GM23338 (cell line): Measurements from ENCODE around the gene PNP. TPM values are rescaled to one million over a fixed set of nuclear protein-coding genes. Genes with fewer than 3 reads are reported as not detected.

Experiments used
- ATAC-seq: fragments of 200-7000 bp; cut with Tn5 transposase; 3 replicates; pipeline ENCODE4 v1.9.1; 2020
- DNase-seq: peaks from one replicate; pipeline ENCODE4 v3.0.0-alpha.2; 2015; ENCODE audit warnings: low spot score
- H2AFZ ChIP-seq: fragments of 200-600 bp; sonication (generic); 2 replicates; pipeline ENCODE4 v1.8.0; 2016; ENCODE audit warnings: antibody characterized with exemption, mild to moderate bottlenecking, moderate library complexity
- H3F3A ChIP-seq: fragments of 200-600 bp; sonication (generic); replicated peaks from 2 replicates; pipeline ENCODE4 v1.8.0; 2017; ENCODE audit warnings: antibody characterized with exemption, mixed run types, low read depth
- H3K27ac ChIP-seq: fragments of 200-600 bp; sonication (generic); 2 replicates; pipeline ENCODE4 v1.6.1; 2016; ENCODE audit warnings: low read depth
- H3K27me3 ChIP-seq: fragments of 200-600 bp; sonication (generic); 2 replicates; pipeline ENCODE4 v1.8.0; 2016; ENCODE audit warnings: mild to moderate bottlenecking, mixed run types, moderate library complexity; ENCODE audit not compliant: insufficient read depth
- H3K36me3 ChIP-seq: fragments of 200-600 bp; sonication (generic); 2 replicates; pipeline ENCODE4 v1.8.0; 2016; ENCODE audit warnings: mild to moderate bottlenecking; ENCODE audit not compliant: insufficient read depth
- H3K4me1 ChIP-seq: fragments of 200-600 bp; sonication (generic); 2 replicates; pipeline ENCODE4 v1.8.0; 2016; ENCODE audit warnings: mild to moderate bottlenecking, moderate library complexity; ENCODE audit not compliant: insufficient read depth
- H3K4me2 ChIP-seq: fragments of 200-600 bp; sonication (generic); 2 replicates; pipeline ENCODE4 v1.7.1; 2017; ENCODE audit warnings: mixed run types
- H3K4me3 ChIP-seq: fragments of 200-600 bp; sonication (generic); 2 replicates; pipeline ENCODE4 v1.6.1; 2016; ENCODE audit warnings: mixed run types
- H3K79me2 ChIP-seq: fragments of 200-600 bp; sonication (generic); replicated peaks from 2 replicates; pipeline ENCODE4 v1.8.0; 2017; ENCODE audit warnings: mild to moderate bottlenecking; ENCODE audit not compliant: insufficient read depth
- H3K9me2 ChIP-seq: fragments of 200-600 bp; sonication (generic); 2 replicates; pipeline ENCODE4 v1.8.0; 2017; ENCODE audit not compliant: insufficient read depth
- H4K20me1 ChIP-seq: fragments of 200-600 bp; sonication (generic); replicated peaks from 2 replicates; pipeline ENCODE4 v1.8.0; 2017; ENCODE audit warnings: mild to moderate bottlenecking; ENCODE audit not compliant: insufficient read depth
- H3K27ac Mint-ChIP-seq: 2 replicates; pipeline ENCODE4 v1.8.0; 2020; ENCODE audit warnings: inconsistent platforms, mild to moderate bottlenecking, moderate library complexity, mixed read lengths
- H3K27me3 Mint-ChIP-seq: 3 replicates; pipeline ENCODE4 v1.8.0; 2022; ENCODE audit warnings: low read depth, mild to moderate bottlenecking, moderate library complexity, mixed read lengths, inconsistent platforms; ENCODE audit not compliant: insufficient read depth, poor library complexity
- H3K36me3 Mint-ChIP-seq: 3 replicates; pipeline ENCODE4 v1.8.0; 2021; ENCODE audit warnings: low read depth, mild to moderate bottlenecking, inconsistent platforms, moderate library complexity, mixed read lengths
- H3K4me1 Mint-ChIP-seq: 3 replicates; pipeline ENCODE4 v1.8.0; 2020; ENCODE audit warnings: mild to moderate bottlenecking, inconsistent platforms, mixed read lengths
- H3K4me3 Mint-ChIP-seq: 3 replicates; pipeline ENCODE4 v1.8.0; 2021; ENCODE audit warnings: moderate library complexity, mild to moderate bottlenecking, inconsistent platforms, mixed read lengths
- H3K9me3 Mint-ChIP-seq: 3 replicates; pipeline ENCODE4 v1.8.0; 2020; ENCODE audit warnings: moderate library complexity, mild to moderate bottlenecking, inconsistent platforms, mixed read lengths
- CREB1 ChIP-seq: fragments of 250-450 bp; sonication (Bioruptor Pico); IDR thresholded peaks from 2 replicates; pipeline ENCODE4 v1.5.0; 2020; ENCODE audit warnings: low read depth, mild to moderate bottlenecking, moderate library complexity
- CTCF ChIP-seq, 2 experiments: fragments of 200-600 bp in 1 of 2; sonication (generic) in 1 of 2; conservative IDR thresholded peaks; 2 replicates each; pipeline versions ENCODE4 v1.5.1 to v1.6.1; 2016 to 2017; ENCODE audit warnings: antibody characterized with exemption in 2 of 2, low read depth in 2 of 2, mild to moderate bottlenecking in 2 of 2, moderate library complexity in 1 of 2
- JUNB ChIP-seq: IDR thresholded peaks from one replicate; pipeline ENCODE4 v1.6.1; 2016; ENCODE audit warnings: antibody characterized with exemption; ENCODE audit not compliant: unreplicated experiment
- NANOG ChIP-seq: IDR thresholded peaks from 2 replicates; pipeline ENCODE4 v1.6.1; 2016; ENCODE audit warnings: antibody characterized with exemption, borderline replicate concordance
- polyA plus RNA-seq: library from polyadenylated mRNA; unstranded; fragments of >200 nt; fragmentation: Nextera tagmentation; extraction: Ambion mirVana; gene quantifications from 2 replicates; pipeline ENCODE4 v1.2.1, GENCODE V29; 2016
- total RNA-seq: library from RNA; depleted of rRNA; stranded (reverse); fragments of >200 nt; shearing (Covaris generic); gene quantifications from 2 replicates; pipeline ENCODE4 v1.2.3, GENCODE V29; 2014
- TF ChIP-seq, protein P1 (sequence below): IDR thresholded peaks from one replicate; pipeline ENCODE4 v1.6.1; 2018; ENCODE audit warnings: antibody characterized with exemption; ENCODE audit not compliant: unreplicated experiment

The PNP gene
- total and polyA plus RNA-seq, 2 experiments from 2014 or later = 60.7 to 102 TPM

- peaks cover 19% of the 10 kb centered on the region for H3K4me1 ChIP-seq
- peak; percentile 2; the same call in 2 of the 3 replicates for ATAC-seq
- peak overlapping the region; percentile 98; the same call in 1 of the 2 replicates for H3K27ac Mint-ChIP-seq
Observed at GRCh38 chr14:20468764-20469241, 403 bp upstream of the PNP start.

More at GRCh38 chr14:20468764-20469241, 403 bp upstream of the PNP start:
- peaks cover 8% of the 10 kb centered on the region; the same call in 1 of the 2 replicates for H3K36me3 ChIP-seq
- peaks cover 8% of the 10 kb centered on the region; the same call in 1 of the 2 replicates for H3F3A ChIP-seq
- Mint-ChIP-seq H3K4me1 (peaks cover 20% of the 10 kb centered on the region; the same call in 2 of the 3 replicates), H3K4me3 (peak overlapping the region; percentile 99), H3K27me3 (peaks cover 17% of the 10 kb centered on the region), H3K9me3 (no peaks in the 10 kb centered on the region), H3K36me3 (peaks cover 27% of the 10 kb centered on the region)
- DNase-seq = peak; percentile 38
- TF ChIP-seq NANOG (no peak), CTCF (conservative IDR thresholded peaks at IDR 0.05; ENCODE audit: low read depth in 2 of 2) (no peak), JUNB (no peak), CREB1 (no peak)
- TF ChIP-seq, protein P1, sequence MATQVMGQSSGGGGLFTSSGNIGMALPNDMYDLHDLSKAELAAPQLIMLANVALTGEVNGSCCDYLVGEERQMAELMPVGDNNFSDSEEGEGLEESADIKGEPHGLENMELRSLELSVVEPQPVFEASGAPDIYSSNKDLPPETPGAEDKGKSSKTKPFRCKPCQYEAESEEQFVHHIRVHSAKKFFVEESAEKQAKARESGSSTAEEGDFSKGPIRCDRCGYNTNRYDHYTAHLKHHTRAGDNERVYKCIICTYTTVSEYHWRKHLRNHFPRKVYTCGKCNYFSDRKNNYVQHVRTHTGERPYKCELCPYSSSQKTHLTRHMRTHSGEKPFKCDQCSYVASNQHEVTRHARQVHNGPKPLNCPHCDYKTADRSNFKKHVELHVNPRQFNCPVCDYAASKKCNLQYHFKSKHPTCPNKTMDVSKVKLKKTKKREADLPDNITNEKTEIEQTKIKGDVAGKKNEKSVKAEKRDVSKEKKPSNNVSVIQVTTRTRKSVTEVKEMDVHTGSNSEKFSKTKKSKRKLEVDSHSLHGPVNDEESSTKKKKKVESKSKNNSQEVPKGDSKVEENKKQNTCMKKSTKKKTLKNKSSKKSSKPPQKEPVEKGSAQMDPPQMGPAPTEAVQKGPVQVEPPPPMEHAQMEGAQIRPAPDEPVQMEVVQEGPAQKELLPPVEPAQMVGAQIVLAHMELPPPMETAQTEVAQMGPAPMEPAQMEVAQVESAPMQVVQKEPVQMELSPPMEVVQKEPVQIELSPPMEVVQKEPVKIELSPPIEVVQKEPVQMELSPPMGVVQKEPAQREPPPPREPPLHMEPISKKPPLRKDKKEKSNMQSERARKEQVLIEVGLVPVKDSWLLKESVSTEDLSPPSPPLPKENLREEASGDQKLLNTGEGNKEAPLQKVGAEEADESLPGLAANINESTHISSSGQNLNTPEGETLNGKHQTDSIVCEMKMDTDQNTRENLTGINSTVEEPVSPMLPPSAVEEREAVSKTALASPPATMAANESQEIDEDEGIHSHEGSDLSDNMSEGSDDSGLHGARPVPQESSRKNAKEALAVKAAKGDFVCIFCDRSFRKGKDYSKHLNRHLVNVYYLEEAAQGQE = no peak
- peaks cover 40% of the 10 kb centered on the region for H3K79me2 ChIP-seq
- H3K4me3 ChIP-seq = peak overlapping the region; percentile 91
- H2AFZ ChIP-seq = peak overlapping the region; percentile 70
- peak overlapping the region; percentile 98 for H3K4me2 ChIP-seq
- peaks cover 3% of the 10 kb centered on the region for H4K20me1 ChIP-seq
- no peaks in the 10 kb centered on the region for H3K27me3 ChIP-seq
- H3K27ac ChIP-seq = no peak overlapping the region
- H3K9me2 ChIP-seq = no peaks in the 10 kb centered on the region
